ENCODE data around the gene MPC1.
A peak's percentile ranks its signal among the peaks of the same experiment; 100 is the strongest.

MPC1 gene

GRCh38 chr6:166334878-166335277, 47.9 kb downstream of the MPC1 start:
- no peak for DNase-seq (ENCODE audit: low read depth)
- TF ChIP-seq, protein P1, sequence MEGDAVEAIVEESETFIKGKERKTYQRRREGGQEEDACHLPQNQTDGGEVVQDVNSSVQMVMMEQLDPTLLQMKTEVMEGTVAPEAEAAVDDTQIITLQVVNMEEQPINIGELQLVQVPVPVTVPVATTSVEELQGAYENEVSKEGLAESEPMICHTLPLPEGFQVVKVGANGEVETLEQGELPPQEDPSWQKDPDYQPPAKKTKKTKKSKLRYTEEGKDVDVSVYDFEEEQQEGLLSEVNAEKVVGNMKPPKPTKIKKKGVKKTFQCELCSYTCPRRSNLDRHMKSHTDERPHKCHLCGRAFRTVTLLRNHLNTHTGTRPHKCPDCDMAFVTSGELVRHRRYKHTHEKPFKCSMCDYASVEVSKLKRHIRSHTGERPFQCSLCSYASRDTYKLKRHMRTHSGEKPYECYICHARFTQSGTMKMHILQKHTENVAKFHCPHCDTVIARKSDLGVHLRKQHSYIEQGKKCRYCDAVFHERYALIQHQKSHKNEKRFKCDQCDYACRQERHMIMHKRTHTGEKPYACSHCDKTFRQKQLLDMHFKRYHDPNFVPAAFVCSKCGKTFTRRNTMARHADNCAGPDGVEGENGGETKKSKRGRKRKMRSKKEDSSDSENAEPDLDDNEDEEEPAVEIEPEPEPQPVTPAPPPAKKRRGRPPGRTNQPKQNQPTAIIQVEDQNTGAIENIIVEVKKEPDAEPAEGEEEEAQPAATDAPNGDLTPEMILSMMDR (IDR thresholded peaks at IDR 0.05; ENCODE audit: insufficient read depth, low read depth, low read length, missing control alignments): no peak
- no peak overlapping the region for H3K4me3 ChIP-seq (ENCODE audit: low read length)

DNA sequence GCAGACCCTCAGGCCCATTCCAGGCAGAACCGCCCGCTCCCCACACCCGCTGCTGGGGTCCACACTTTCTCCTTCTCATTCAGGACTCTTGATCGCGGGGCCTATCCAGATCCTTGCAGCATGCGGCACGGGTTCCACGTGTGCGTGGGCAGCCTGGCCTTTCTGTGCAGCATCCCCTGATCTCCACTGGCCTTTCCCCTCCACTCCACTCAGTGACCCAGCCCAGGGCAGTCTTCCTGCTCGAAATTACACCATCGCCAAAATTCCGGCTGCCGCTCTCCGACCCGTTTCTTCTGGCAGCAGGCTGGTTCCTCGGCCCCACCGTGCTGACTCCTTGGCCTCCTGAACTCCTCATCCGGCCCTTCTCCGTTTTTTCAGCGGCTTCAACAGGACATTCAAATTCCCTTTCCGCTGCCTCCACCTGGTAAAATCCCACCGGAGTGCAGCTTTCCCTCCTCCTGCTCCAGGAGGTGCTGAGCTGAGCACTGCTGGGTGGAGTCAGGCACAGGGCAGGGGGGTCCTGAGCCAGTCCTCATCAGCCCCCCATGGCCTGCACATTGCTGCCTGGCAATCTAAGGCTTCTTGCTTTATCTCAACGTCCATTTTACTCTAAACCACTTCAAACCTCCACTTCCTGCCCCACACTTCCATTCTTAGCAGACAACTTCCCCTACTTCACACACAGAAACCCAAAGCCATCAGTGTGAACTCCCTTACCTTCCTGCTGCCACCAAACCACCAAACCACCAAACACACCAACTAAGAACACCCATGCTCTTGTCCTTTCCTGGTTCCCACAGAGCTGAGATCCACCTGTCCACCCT, 49.4 kb downstream of the MPC1 start:
- TF ChIP-seq, protein P1 (IDR thresholded peaks at IDR 0.05; ENCODE audit: insufficient read depth, low read depth, low read length, missing control alignments): no peak
- no peak overlapping the region for H3K4me3 ChIP-seq (ENCODE audit: low read length)
- no peak for DNase-seq (ENCODE audit: low read depth)

- no peak overlapping the region for H3K4me3 ChIP-seq (ENCODE audit: low read length)
- DNase-seq (ENCODE audit: low read depth): no peak
- TF ChIP-seq, protein P1 (IDR thresholded peaks at IDR 0.05; ENCODE audit: insufficient read depth, low read depth, low read length, missing control alignments): no peak
These were observed 51.0 kb downstream of the MPC1 start for GRCh38 chr6:166331503-166332415.

DNA sequence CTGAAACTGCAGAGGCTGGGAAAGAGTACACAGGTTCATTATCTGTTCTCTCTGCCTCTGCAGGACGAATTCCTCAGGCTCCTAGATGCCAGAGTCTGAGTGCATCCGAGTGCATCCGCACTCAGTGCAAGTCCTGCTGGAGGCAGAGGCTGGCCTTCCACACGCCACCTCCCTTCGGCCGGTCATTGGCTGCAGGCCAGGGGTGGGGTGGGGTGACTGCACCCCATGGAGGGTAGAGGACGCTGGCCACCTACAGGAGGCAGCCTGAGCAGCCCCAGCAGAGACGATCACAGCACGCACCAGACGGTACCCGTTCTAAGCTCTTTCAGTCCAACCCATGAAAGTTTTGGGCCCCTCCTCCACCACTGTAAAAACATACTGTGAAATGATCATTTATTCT, 52.1 kb downstream of the MPC1 start:
- TF ChIP-seq, protein P1 (IDR thresholded peaks at IDR 0.05; ENCODE audit: insufficient read depth, low read depth, low read length, missing control alignments): no peak
- peak; percentile 28 for DNase-seq (ENCODE audit: low read depth)
- no peak overlapping the region for H3K4me3 ChIP-seq (ENCODE audit: low read length)

- no peak overlapping the region for H3K4me3 ChIP-seq (ENCODE audit: low read length)
- TF ChIP-seq, protein P1 (IDR thresholded peaks at IDR 0.05; ENCODE audit: insufficient read depth, low read depth, low read length, missing control alignments): no peak
- no peak for DNase-seq (ENCODE audit: low read depth)
These were observed 57.2 kb downstream of the MPC1 start for GRCh38 chr6:166325383-166326042.

- DNase-seq (ENCODE audit: low read depth): no peak
- TF ChIP-seq, protein P1 (IDR thresholded peaks at IDR 0.05; ENCODE audit: insufficient read depth, low read depth, low read length, missing control alignments): no peak
- no peak overlapping the region for H3K4me3 ChIP-seq (ENCODE audit: low read length)
These were observed 59.3 kb downstream of the MPC1 start for GRCh38 chr6:166323395-166323794.

All from epithelial cell of esophagus (primary cell).